ENCODE measurements around the gene KRT17.
"Not testable (repeated sequence)": the region's sequence is repeated elsewhere in the genome, so short reads cannot be mapped to it uniquely, and the experiment has no call there.

The KRT17 gene

GRCh38 chr17:41653892-41654677 is 29.7 kb upstream of the KRT17 start:
- DNase-seq: peak; percentile 45

- DNase-seq: no peak
Observed at GRCh38 chr17:41653421-41653820, 29.0 kb upstream of the KRT17 start.

- DNase-seq: no peak
Observed at GRCh38 chr17:41652461-41652970, 28.1 kb upstream of the KRT17 start.

- no peak for DNase-seq
Observed at GRCh38 chr17:41651625-41652460, 27.5 kb upstream of the KRT17 start.

- DNase-seq: no peak
Observed at GRCh38 chr17:41650794-41651624, 26.6 kb upstream of the KRT17 start.

- no peak for DNase-seq
Observed at GRCh38 chr17:41649923-41650519, 25.6 kb upstream of the KRT17 start.

GRCh38 chr17:41648411-41649195 is 24.2 kb upstream of the KRT17 start:
- DNase-seq: peak; percentile 89

GRCh38 chr17:41647940-41648410 is 23.6 kb upstream of the KRT17 start:
- DNase-seq: peak; percentile 89

- DNase-seq: peak; percentile 73
Observed at GRCh38 chr17:41647038-41647813, 22.9 kb upstream of the KRT17 start.

GRCh38 chr17:41642252-41643156 is 18.1 kb upstream of the KRT17 start:
- DNase-seq: no peak

GRCh38 chr17:41640596-41640995 is 16.2 kb upstream of the KRT17 start:
- DNase-seq: not testable (repeated sequence)

GRCh38 chr17:41639492-41640473 is 15.4 kb upstream of the KRT17 start:
- no peak for DNase-seq

GRCh38 chr17:41638941-41639340 is 14.6 kb upstream of the KRT17 start:
- no peak for DNase-seq

- DNase-seq: no peak
Observed at GRCh38 chr17:41638194-41638593, 13.8 kb upstream of the KRT17 start.

GRCh38 chr17:41636652-41637051 is 12.3 kb upstream of the KRT17 start:
- no peak for DNase-seq

- no peak for DNase-seq
Observed at GRCh38 chr17:41635121-41636097, 11.0 kb upstream of the KRT17 start.

- DNase-seq: no peak
Observed at GRCh38 chr17:41634639-41635038, 10.3 kb upstream of the KRT17 start.
